Ramos (cell line): Measurements from ENCODE around the gene FDPS.
"Not testable (repeated sequence)": the region's sequence is repeated elsewhere in the genome, so short reads cannot be mapped to it uniquely, and the experiment has no call there.

Source experiments
- in situ Hi-C: fragments of 300-500 bp; cut with MboI; formaldehyde crosslinking; loops from one replicate; pipeline ENCODE4 v1.14.3; 2022; ENCODE audit warnings: low sequenced_read_pairs; ENCODE audit not compliant: unreplicated experiment

FDPS gene

GRCh38 chr1:155285063-155285462, 23.6 kb upstream of the FDPS start:
- in situ Hi-C loops: no loop called here

- in situ Hi-C loops: no loop called here
Measured at GRCh38 chr1:155285631-155286044, 23.0 kb upstream of the FDPS start.

GRCh38 chr1:155286544-155286943, 22.1 kb upstream of the FDPS start:
- in situ Hi-C loops: no loop called here

- in situ Hi-C loops: no loop called here
Measured at GRCh38 chr1:155287987-155288543, 20.6 kb upstream of the FDPS start.

- in situ Hi-C loops: not testable (repeated sequence)
Measured at GRCh38 chr1:155291006-155291405, 17.7 kb upstream of the FDPS start.

GRCh38 chr1:155293086-155293749, 15.4 kb upstream of the FDPS start:
- in situ Hi-C loops: no loop called here

GRCh38 chr1:155294520-155295182, 14.0 kb upstream of the FDPS start:
- in situ Hi-C loops: no loop called here

GRCh38 chr1:155295183-155295941, 13.3 kb upstream of the FDPS start:
- in situ Hi-C loops: no loop called here

- in situ Hi-C loops: no loop called here
Measured at GRCh38 chr1:155295942-155296267, 12.8 kb upstream of the FDPS start.

- in situ Hi-C loops: no loop called here
Measured at GRCh38 chr1:155296661-155297060, 12.0 kb upstream of the FDPS start.

GRCh38 chr1:155297384-155297783, 11.3 kb upstream of the FDPS start:
- in situ Hi-C loops: no loop called here

GRCh38 chr1:155300024-155300423, 8.6 kb upstream of the FDPS start:
- in situ Hi-C loops: no loop called here

GRCh38 chr1:155300553-155301329, 7.9 kb upstream of the FDPS start:
- in situ Hi-C loops: no loop called here

- in situ Hi-C loops: no loop called here
Measured at GRCh38 chr1:155301342-155301841, 7.3 kb upstream of the FDPS start, which contains the start of gene PKLR. PKLR (minus strand) TSS chr1:155301438; CDS start chr1:155301395, 43 bp downstream.

GRCh38 chr1:155304558-155305063, 4.1 kb upstream of the FDPS start:
- in situ Hi-C loops: no loop called here

GRCh38 chr1:155305881-155306391, 2.7 kb upstream of the FDPS start:
- in situ Hi-C loops: no loop called here

- in situ Hi-C loops: no loop called here
Measured at GRCh38 chr1:155307247-155307740, 1.4 kb upstream of the FDPS start.

GRCh38 chr1:155309423-155310021, 856 bp downstream of the FDPS start:
- in situ Hi-C loops: no loop called here

GRCh38 chr1:155313261-155313660, 4.6 kb downstream of the FDPS start:
- in situ Hi-C loops: no loop called here
